Stimulated activated CD4-positive, alpha-beta T cell treated with anti-CD3 and anti-CD28 coated beads, Interleukin-2, amount 100 ng/mL, for 48 hours (primary cell): ENCODE results near the gene ALDH8A1.

Experiments
- DNase-seq, 2 donors: peaks; one replicate each; pipeline ENCODE4 v3.0.0-alpha.2; 2020

Gene ALDH8A1, protein sequence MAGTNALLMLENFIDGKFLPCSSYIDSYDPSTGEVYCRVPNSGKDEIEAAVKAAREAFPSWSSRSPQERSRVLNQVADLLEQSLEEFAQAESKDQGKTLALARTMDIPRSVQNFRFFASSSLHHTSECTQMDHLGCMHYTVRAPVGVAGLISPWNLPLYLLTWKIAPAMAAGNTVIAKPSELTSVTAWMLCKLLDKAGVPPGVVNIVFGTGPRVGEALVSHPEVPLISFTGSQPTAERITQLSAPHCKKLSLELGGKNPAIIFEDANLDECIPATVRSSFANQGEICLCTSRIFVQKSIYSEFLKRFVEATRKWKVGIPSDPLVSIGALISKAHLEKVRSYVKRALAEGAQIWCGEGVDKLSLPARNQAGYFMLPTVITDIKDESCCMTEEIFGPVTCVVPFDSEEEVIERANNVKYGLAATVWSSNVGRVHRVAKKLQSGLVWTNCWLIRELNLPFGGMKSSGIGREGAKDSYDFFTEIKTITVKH

DNA sequence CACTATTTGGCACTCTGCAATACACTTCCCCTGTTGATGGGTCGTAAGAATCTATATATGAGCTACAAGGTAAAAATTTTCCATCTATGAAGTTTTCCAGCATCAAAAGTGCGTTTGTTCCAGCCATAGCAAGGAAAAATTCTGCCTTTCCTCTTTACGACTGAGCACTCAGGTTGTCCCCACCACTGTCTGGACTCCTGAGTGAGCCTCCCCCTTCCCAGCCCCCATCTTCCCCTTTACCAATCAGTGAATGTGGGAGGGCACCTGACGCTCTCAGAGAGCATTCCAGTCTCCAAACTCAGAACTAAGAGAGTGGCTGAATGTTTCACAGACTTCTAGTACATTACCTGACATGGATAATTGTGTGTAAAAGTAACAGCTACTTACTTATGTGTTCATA lies at the start of gene ALDH8A1:
Gene ALDH8A1, minus strand, starts transcription at position 175 of the 400 bp plus-strand sequence. Its CDS starts 48 bp downstream, at position 127.
- DNase-seq = no peak

DNA sequence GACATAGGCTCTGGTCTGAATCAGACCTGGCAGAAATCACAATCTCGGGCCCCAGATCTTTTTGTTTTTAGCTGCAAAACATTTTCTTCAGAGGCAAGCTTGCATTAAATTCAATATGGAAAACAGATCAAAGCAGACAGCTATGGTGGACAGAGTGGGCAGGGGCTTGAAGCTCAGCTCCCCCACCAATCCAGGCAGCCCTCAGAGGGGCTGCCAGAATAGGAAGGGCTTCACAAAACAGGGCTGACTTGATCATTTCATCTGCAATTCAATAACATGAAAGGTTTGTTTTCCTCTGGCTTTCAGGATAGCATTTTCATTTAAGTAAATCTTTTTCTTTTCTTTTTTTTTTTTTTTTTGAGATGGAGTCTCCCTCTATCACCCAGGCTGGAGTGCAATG lies 49.2 kb upstream of the ALDH8A1 start:
- no peak for DNase-seq

DNA sequence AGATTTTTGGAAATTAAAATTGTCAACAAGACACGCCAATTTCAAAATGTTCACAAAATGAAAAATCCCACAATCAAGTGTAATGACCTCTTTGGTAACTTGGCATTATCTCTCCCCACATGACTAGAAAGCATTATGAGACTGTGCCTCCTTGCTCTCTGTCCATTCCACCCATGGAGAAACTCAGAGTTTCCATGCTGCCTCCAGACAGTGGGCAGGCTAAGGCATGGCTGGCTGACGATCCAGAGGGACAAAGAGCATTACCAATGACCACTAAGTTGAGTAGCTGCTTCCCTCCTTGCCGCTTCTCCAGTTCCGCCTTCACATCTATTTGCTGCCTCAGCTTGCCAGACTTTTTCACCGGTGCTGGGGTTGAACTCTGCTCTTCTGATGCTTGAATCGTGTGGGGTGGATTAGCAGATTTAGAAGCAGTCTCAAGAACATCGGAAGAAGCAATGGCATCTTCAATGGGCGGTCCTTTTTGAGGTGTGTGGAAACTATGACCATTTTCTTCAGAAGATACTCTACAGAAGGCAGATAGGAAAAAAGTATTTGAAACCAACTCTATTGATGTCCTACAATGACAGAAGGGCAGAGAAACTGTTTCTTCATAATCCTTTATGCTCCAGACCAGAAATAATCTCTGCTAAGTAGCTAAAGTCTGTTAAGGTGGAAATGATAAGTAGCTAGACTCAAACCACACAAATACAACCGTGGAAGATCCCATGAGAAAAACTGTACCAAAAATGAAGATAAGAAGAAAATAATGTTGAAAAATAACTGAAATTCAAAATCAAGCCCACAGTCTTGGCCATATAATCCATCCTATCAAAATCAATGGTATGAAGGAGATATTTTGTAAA lies 47.5 kb upstream of the ALDH8A1 start:
- DNase-seq = no peak

DNA sequence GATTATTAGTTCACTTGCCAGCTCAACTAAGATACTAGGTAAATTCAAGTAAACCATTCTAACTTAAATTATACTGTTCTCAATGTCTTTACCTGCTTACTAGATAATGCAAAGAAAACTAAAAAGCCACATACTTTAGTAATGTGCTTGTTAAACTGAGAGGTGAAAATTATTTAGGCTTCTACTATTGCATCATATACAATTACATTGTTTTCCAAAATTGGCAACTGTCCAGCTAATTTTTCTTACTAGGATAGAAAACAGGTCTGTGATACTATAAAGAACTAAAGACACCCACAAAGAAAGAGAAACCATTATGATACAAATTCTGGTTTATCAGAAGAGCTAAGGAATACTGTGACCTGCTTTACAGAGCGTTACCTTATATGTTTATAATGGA lies 45.6 kb upstream of the ALDH8A1 start:
- DNase-seq = no peak

DNA sequence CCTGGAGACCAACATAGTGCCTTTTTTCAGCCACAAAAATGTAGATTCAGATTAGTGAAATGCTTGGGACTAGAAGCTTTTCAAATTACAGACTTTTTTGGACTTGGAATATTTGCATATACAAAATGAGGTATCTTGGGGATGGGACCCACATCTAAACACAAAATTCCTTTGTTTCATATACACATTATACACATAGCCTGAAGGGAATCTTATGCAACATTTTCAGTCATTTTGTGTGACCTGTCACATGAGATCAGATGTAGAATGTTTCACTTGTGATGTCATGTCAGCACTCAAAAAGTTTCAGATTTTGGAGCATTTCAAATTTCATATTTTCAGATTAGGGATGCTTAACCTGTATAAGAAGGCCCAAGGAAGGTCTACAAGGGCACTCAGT lies 44.5 kb upstream of the ALDH8A1 start:
- DNase-seq = no peak

DNA sequence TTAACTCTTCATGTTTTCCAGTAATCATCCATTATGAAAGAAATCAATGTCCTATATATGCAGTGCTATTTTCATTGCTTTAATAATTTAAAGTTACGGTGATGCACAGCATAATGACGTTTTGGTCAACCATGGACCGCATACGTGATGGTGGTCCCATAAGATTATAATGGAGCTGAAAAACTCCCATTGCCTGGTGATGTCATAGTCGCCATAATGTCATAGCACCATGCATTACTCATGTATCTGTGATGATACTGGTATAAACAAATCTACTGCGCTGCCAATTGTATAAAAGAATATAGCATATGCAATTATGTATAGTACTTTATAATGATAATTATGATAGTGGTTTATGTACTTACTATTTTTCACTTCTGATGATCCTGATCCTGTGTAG lies 42.3 kb upstream of the ALDH8A1 start:
- no peak for DNase-seq

DNA sequence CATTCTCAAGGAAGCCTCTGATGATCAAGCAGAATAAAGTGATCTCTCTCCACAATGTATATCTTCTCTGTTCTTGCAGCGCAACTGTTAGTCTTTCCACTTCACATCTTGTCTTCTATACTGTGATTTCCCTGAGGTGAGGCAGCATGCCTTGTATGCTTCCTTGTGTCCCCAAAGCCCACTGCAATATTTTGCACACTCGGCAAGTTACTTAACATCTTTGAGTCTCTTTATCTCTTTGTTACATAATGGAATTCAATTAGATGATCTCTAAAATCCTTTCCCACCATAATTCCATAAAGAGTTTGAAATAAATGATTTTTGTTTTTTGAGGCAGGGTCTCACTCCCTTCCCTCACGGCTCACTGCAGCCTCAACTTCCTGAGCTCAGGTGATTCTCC lies 40.4 kb upstream of the ALDH8A1 start:
- DNase-seq = no peak

DNA sequence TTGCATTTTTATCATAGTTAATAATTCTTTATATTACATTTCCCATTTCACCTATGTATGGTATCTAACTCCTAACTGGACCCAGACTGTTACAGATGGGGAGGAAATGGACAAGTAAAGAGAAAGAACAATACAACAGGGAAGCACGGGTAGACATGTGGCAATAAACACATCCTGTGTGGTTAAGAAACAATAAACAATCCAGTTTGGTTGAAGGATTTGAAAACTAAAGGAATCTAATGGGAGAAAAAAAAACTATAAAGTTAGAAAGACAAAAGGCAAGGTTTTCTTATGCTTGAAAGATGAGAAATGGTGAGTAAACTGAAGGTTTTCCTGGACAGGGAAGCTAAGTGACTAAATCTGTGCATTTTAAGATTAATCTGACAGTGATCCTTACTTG lies 34.9 kb upstream of the ALDH8A1 start:
- no peak for DNase-seq

DNA sequence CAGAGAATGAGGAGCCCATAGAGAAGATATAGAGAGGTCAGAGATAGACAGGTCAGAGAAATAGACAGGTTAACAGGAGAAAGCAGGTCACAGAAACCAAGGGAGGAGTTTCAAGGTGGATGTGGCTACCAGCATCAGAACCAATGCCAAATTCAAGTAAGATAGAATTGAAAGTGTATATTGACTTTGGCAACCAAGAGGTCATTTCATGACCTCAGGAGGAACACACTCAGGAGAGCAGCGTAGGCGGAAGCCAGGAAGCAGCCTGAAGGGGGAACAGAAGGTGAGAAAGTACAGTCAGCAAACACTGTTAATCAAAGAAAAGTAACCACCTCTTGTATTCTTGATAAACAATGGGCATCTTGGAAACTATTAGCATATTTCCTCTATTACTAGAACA lies 33.9 kb upstream of the ALDH8A1 start:
- DNase-seq = no peak

DNA sequence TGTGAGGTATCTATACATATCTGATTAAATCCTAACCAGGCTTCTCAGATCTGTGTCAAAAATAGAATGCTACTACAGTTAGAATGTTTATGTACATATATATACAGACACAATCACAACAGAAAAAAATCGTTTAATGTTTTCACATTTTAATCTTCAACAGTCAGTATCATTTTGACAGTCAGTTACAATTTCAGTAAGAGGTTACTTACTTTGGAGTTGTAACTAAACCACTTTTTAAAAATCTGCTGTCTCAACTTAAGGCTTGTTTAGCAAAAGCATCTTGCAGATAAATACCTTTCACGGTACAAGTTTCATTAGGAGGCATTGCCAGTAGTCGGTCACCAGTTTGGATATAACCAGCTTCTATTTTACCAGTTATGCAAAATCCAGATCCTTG lies 32.3 kb upstream of the ALDH8A1 start:
- no peak for DNase-seq

DNA sequence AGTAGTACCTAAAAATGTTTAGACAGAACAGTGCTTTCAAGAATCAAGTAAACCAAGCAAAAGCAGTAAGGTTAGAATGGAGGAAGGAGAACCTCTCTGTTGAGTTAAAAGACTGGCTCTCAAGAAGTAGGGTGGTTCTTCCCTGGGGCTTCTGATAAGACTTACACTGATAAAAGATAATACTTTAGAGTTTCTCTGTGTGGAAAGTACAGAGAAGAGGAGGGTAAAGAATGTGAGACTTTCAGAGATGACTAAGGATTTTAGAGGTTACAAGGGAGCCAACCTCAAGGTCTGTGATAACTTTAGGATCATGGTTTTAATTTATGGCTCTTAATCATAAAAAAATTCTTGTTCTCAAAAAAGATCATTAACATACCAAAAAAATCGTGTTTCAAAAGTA lies 30.9 kb upstream of the ALDH8A1 start:
- DNase-seq = no peak

DNA sequence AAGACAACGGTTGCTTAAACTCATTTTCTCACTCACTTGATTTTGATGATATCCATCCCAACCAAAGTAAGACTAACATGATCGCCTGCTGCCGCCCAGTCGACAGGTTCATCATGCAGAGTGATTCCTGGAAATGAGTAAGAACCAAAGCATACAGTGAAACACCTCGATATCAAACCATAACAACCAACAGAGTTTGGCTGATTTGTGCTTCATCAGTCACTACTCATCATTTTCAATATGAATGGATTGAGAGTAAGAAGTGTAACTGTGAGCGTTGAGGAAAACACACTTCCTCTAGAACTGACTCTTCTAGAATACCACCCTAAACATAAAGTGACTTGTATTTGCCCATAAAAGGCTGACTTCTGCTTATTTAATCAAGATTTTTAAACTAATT lies 29.2 kb upstream of the ALDH8A1 start:
- peak; percentile 15 to 37 for DNase-seq

DNA sequence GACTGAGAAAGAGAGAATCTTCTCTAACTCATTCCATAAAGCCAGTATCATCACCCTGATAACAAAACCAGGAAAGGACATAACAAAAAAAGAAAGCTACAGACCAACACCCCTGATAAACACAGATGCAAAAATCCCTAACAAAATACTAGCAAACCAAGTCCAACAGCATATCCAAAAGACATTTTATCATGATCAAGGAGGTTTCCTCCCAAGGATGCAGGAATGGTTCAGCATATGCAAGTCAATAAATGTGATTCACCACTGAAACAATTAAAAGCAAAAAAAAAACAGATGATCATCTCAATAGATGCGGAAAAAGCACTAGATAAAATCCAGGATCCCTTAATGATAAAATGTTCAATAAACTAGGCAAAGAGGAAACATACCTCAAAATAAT lies 24.5 kb upstream of the ALDH8A1 start:
- DNase-seq = no peak

DNA sequence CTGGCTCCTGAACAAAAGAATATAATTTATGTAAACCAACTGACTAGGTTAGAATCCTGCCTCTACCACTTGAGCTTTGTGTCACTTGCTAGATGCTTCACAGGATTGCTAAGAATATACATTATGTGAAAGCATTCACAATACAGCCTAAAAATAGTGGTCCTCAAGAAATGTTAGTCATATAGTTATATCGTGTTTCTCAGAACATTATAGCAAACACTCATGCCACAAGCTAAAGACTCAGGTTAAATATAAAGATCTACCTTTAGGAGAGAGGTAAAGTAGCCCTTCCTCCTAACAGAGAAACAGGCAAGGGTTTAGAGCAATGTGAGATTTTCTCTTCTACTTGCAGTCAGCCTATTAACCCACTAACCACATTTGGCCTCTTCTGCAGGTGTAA lies 17.8 kb upstream of the ALDH8A1 start:
- no peak for DNase-seq

DNA sequence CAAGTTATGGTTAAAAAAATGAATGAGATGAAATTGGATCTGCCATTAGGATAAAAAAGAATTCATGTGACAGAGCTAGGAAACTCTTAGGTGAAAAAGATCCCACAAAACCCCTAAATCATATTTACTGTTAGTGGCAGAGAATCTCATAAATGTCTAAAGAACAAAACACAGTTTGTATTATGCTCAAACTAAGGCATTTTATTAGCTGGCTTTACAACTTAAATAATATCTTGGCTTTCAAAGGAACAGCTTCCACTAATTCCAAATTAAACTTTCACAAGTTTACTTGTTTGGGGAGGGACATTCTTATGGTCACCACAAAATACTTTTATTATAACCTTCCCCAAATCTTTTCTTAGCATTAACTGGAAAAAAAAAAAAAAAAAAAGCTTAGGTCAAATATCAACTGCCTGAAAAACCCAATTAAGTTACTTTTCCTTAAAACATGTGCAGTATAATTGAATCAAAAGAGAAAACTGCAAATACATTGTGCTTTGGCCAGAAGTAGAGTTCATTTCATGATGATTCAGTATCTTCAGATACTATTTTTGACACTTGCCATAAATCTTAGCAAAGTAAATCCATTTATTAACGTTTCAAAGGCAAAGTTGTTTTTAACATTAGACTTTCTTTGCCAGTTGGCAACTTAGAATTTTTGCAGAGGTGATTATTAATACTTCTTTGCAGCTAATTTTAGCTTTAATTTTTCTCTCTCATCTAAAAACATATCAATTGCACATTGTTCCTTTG lies 14.7 kb upstream of the ALDH8A1 start:
- no peak for DNase-seq

DNA sequence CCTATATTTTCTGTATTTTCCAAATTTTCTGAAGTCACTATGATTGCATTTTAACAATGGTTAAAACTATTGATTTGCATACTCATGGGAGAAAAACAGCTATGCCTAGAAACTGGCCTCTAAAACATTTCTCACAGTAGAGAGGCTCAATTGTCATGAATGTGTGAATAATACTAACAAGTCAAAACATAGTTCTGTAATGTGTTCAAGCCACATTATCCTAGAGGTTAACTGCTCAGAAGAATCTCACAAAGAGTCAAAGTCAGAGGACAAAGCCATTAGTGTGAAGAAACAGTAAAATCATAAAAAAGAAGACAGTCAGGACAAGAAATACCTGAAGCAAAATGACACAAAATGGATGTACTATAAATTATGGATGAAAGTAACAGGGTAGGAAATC lies 12.5 kb upstream of the ALDH8A1 start:
- no peak for DNase-seq

DNA sequence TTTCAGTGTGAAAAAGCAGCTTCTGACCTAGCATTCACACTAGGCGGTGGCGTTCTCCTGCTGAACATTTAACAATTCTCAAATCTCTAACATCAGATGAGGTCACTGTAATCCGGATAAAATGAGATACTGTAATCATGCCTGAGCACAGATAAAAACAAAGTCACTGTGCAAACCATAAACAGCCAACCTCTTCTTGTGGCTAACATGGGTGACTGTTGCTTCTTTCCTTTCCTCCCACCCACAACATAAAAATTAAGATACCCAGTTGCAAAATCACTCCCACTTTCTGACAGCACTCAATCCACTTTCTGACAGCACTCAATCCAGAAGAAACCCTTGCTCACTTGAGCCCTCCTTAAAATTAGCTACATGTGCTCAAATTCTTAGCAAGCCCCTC lies 11.5 kb upstream of the ALDH8A1 start:
- no peak for DNase-seq

DNA sequence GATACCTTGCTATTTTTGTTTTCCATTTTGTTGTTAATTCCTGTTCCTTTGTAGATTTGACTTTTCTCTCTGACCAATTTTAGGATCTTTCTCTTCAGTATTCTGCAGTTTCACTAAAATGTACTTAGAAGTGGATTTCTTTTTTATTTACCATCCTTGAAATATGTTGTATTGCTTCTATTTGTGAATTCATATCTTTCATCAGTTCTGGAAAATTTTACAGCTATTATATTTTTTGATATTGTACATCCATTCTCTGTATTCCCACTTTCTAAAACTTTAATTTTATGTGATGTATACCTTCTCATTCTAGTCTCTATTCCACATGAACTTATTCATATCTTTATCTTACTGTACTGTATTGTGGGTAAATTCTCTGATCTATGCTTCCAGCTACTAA lies 9.7 kb upstream of the ALDH8A1 start:
- no peak for DNase-seq

DNA sequence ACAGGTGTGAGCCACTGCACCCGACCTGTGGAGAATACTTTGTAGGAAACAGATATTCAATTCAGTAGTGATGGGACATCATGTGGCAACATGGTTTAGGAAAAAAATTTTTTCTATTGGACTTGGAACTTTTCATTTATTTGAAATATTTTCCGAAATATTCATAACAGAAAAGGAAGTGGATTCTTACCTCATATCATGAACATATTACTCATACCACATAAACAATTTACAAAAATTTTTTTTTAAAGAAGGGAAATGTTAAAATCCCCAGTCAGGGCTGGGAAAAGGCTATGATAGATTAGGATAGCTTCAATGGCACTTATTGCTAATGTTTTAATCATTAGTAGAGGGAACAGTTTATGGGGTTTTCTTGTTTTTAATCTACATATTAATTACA lies 6.8 kb upstream of the ALDH8A1 start:
- DNase-seq = no peak

DNA sequence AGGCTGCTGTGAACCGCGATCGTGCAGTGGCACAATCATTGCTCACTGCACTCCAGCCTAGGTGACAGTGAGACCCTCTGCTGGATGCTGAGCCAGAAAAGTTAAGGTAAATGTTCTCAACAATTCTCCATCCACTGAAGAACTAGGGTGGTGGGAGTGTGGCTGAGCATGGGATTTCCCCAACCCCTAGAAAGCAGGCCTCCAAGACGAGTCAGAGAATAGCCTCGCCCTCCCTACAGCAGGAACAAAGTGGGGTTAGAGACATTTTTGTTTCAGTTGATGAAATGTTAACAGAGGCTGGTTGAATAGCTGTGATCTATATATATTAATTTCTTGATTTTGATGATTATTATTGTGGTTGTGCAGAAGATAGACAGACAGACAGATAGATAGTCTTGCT lies 6.1 kb upstream of the ALDH8A1 start:
- DNase-seq = no peak

DNA sequence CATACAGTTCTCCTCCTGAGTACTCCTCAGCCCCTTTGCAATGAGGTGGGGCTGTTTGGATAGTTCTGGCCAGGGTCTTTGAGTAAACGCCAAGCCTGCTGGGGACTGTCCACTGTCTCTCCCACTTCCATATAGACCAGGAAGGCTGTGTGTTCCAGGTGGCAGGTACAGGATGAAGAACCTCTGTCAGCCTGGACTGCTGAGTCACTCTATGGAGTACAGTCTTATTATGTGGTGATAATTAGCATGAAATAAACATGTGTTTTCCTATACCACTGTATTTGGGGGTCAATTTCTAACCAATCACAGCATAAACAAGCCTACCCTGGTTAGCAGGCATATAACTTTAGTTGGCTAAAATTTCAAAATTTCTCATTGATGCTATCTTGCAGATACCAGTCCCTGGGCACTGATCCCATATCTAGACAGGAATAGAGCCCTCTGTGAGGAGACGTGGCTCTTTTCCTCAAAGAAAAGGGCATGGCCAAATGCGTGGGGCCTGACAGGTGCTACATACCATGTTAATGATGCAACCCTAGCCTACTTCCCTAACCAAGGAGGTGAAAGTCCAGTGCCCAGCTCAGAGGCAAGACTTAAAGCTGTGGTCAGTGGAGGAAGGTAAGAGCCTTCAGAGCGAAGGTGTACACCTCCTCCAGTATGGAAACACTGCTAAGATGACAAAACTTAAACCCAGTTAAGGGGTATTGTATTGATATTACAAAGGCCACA lies 4.5 kb upstream of the ALDH8A1 start:
- no peak for DNase-seq

DNA sequence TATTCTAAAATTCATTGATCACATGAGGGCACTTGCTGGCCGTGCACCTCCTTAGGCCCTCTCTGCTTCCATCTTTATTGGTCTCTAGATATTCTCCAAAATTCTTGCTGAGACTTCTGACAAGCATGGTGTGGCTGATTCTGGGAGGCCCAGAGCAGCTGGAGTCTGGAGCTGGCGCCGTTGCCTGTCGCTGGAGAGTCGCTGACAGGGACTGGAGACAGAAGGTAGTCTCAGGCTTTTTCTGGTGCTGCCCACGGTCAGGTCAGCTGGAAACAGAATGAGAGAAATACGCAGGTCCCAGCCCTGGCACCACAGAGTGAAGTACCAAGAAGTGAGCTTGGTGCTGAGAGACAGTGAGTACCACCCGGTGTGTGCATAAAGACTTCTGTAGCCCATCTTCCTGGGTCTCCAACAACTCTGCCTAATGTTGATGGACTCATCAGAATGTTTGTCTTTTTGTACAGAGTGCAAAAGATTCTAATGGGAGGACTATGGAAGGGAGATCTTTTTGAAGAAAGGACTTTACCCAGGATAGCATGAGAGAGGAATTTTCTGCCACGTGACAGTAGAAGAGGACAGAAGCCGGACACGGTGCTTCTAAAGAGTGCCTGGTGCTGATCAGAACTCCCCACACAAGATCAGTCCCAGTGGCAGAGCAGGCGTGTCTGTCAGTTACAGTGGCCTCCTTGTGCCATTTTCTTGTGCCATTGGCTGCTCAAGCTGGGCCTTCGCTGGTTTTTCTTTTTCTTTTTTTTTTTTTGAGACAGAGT lies 1.8 kb upstream of the ALDH8A1 start:
- DNase-seq = no peak
